ENCODE data around the gene PTBP3.

Gene PTBP3

DNA sequence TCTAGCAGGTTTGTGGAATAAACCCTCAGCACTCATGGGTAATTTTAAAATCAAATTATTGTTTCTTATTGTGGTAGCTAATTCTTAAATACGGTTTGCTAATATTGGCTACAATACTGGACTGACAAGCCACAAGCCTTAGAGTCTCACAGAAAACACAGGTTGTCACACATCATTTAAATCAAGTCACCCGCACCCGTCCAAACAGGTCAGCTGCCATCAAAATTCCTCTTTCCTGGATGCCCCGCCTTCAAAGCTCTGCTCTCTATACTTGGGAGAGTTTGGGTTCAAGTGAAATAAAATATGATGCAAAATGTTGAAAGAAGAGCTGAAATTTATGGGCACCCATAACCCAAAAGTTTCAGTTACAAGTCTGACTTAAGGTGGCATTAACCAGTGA is 146.0 kb downstream of the PTBP3 start:
- Mint-ChIP-seq H3K4me3 (no peak overlapping the region), H3K36me3 (ENCODE audit: low read depth) (peaks cover 7% of the 10 kb centered on the region), H3K27ac (peak overlapping the region in 2 of 3 experiments; percentile 41 to 88), H3K9me3 (peaks cover 2% of the 10 kb centered on the region), H3K4me1 (peaks cover 7% of the 10 kb centered on the region), H3K27me3 (ENCODE audit: low read depth) (no peaks in the 10 kb centered on the region)
- TF ChIP-seq, protein P1, sequence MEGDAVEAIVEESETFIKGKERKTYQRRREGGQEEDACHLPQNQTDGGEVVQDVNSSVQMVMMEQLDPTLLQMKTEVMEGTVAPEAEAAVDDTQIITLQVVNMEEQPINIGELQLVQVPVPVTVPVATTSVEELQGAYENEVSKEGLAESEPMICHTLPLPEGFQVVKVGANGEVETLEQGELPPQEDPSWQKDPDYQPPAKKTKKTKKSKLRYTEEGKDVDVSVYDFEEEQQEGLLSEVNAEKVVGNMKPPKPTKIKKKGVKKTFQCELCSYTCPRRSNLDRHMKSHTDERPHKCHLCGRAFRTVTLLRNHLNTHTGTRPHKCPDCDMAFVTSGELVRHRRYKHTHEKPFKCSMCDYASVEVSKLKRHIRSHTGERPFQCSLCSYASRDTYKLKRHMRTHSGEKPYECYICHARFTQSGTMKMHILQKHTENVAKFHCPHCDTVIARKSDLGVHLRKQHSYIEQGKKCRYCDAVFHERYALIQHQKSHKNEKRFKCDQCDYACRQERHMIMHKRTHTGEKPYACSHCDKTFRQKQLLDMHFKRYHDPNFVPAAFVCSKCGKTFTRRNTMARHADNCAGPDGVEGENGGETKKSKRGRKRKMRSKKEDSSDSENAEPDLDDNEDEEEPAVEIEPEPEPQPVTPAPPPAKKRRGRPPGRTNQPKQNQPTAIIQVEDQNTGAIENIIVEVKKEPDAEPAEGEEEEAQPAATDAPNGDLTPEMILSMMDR (IDR thresholded peaks at IDR 0.05; ENCODE audit: unreplicated experiment in 3 of 3), result no peak

DNA sequence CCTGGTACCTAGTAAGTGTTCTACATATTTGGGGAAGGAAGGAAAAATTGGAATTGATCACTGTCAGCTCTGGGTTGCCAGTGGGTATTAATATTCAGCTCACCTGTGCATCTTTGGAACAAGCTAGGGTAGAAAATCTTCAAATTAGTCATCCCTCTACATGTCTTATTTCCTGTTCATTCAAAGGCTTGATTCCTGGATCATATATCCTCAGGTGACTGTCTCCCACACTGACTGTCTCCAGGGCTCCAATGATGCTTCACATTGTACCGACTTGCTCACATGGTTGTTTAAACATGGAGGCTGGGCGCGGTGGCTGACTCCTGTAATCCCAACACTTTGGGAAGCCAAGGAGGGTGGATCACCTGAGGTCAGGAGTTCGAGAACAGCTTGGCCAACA is 146.7 kb downstream of the PTBP3 start:
- H3K9me3 Mint-ChIP-seq, result peaks cover 2% of the 10 kb centered on the region
- peaks cover 7% of the 10 kb centered on the region for H3K4me1 Mint-ChIP-seq
- no peak overlapping the region for H3K27ac Mint-ChIP-seq
- TF ChIP-seq, protein P1 (IDR thresholded peaks at IDR 0.05; ENCODE audit: unreplicated experiment in 3 of 3), result no peak
- H3K36me3 Mint-ChIP-seq (ENCODE audit: low read depth), result peaks cover 7% of the 10 kb centered on the region
- no peaks in the 10 kb centered on the region for H3K27me3 Mint-ChIP-seq (ENCODE audit: low read depth)
- H3K4me3 Mint-ChIP-seq, result no peak overlapping the region

DNA sequence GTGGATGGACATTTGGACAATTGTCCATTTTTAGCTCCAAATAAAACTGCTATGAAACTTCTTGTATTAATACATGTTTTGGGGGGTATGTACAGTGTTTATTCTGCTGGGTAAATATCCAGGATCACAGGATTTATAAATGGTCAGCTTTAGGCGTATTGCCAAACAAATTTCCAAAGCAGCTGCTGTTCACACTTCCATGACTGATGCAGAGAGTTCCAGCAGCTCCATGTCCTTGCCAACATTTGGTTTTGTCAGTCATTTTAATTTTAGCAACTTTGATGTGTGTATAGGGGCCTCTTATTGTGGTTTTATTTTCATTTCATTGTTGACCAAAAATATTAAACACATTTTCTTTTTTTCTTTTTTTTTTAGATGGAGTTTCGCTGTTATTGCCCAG is 148.5 kb downstream of the PTBP3 start:
- peaks cover 18% of the 10 kb centered on the region for H3K4me1 Mint-ChIP-seq
- H3K27ac Mint-ChIP-seq, result no peak overlapping the region
- no peaks in the 10 kb centered on the region for H3K36me3 Mint-ChIP-seq (ENCODE audit: low read depth)
- H3K4me3 Mint-ChIP-seq, result no peak overlapping the region
- H3K9me3 Mint-ChIP-seq, result no peaks in the 10 kb centered on the region
- TF ChIP-seq, protein P1 (IDR thresholded peaks at IDR 0.05; ENCODE audit: unreplicated experiment in 3 of 3), result no peak
- H3K27me3 Mint-ChIP-seq (ENCODE audit: low read depth), result peaks cover 7% of the 10 kb centered on the region

DNA sequence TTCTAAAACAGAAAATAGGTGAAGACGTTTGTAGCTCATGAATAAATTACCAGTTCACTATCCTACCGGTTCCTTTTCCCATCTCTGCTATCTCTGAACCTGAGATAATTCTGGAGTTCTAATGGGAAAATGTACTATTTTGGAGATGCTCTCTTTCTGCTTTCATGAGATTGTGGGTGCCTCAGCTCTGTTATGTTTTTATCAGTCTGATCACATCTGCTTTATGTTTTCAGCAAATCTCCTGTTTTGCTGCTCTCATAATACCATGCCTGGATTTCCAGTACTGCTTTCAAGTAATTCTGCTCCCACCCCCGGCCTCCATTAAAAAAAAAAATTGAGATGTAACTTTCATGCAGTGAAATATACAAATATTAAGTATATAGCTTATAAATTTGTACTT is 149.2 kb downstream of the PTBP3 start:
- Mint-ChIP-seq H3K4me3 (no peak overlapping the region), H3K36me3 (ENCODE audit: low read depth) (no peaks in the 10 kb centered on the region), H3K27me3 (ENCODE audit: low read depth) (peaks cover 7% of the 10 kb centered on the region), H3K27ac (no peak overlapping the region), H3K9me3 (no peaks in the 10 kb centered on the region), H3K4me1 (peaks cover 22% of the 10 kb centered on the region)
- TF ChIP-seq, protein P1 (IDR thresholded peaks at IDR 0.05; ENCODE audit: unreplicated experiment in 3 of 3), result no peak

DNA sequence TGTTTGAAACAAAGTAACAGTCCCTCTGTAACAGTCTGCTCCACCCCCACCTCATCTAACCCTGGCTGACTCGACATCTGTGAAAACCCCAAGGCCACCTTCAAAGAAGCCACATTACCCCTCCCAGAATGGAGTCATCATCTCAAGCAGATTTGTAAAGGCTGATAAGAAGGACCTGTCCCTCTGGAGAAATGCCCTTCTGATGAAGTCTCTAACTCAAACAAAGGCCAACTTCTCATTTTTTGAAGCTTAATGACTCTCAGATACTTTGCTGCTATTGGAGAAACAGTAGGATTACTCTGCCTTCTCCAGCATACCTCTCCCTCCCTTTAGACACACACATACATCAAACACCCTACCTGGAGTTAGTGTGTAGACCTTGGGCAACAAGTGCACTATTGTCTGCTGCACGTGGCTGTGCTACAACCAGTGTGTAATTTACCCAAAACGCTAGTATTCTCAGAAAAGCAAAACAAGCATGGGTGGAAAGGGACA is 153.0 kb downstream of the PTBP3 start:
- peak overlapping the region in 2 of 3 experiments; percentile 12 to 28 for H3K4me3 Mint-ChIP-seq
- peaks cover 28% of the 10 kb centered on the region for H3K4me1 Mint-ChIP-seq
- H3K27ac Mint-ChIP-seq, result peak overlapping the region; percentile 33 to 92 (median 67)
- TF ChIP-seq, protein P1 (IDR thresholded peaks at IDR 0.05; ENCODE audit: unreplicated experiment in 3 of 3), result no peak
- peaks cover 20% of the 10 kb centered on the region for H3K27me3 Mint-ChIP-seq (ENCODE audit: low read depth)
- no peaks in the 10 kb centered on the region for H3K9me3 Mint-ChIP-seq
- no peaks in the 10 kb centered on the region for H3K36me3 Mint-ChIP-seq (ENCODE audit: low read depth)

DNA sequence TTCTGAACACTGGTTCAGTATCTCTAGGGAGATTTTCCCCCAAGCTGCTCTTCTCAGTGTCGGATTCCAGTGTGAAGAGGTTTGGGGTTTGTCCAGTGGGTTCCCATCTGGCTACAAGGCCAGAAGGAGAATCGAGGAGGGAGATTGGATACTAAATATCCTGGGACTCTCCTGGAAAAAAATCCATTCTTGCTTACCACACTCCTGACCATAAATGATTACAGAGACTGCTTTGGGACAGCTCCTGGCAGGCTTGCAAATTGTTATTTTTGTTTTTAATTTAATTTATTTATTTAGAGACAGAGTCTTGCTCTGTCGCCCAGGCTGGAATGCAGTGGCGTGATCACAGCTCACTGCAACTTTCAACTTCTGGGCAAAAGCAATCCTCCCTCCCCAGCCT is 153.6 kb downstream of the PTBP3 start:
- no peaks in the 10 kb centered on the region for H3K9me3 Mint-ChIP-seq
- H3K4me1 Mint-ChIP-seq, result peaks cover 28% of the 10 kb centered on the region
- no peak overlapping the region for H3K27ac Mint-ChIP-seq
- peaks cover 22% of the 10 kb centered on the region for H3K27me3 Mint-ChIP-seq (ENCODE audit: low read depth)
- TF ChIP-seq, protein P1 (IDR thresholded peaks at IDR 0.05; ENCODE audit: unreplicated experiment in 3 of 3), result no peak
- H3K4me3 Mint-ChIP-seq, result no peak overlapping the region
- no peaks in the 10 kb centered on the region for H3K36me3 Mint-ChIP-seq (ENCODE audit: low read depth)
